BJ (cell line): ENCODE data around the gene KIF4B. TPM values are rescaled to one million over a fixed set of nuclear protein-coding genes. Genes with fewer than 3 reads are reported as not detected.

Experiments used
- CTCF ChIA-PET: fragments of 350-600 bp; formaldehyde crosslinking; extraction: SDS; loops from one replicate; lab custom pipeline; 2021; ENCODE audit warnings: antibody characterized with exemption, inconsistent platforms; lab: Yijun Ruan, JAX
- POLR2A ChIA-PET: fragments of 300-600 bp; sonication (Branson Sonifier 250); formaldehyde crosslinking; extraction: SDS; loops from one replicate; lab custom pipeline; 2021; ENCODE audit warnings: antibody characterized with exemption; lab: Charles Lee
- DNase-seq: peaks from one replicate; pipeline ENCODE4 v3.0.0-alpha.2; 2011; ENCODE audit warnings: low read depth
- H3K27me3 ChIP-seq: 2 replicates; pipeline ENCODE4 v1.6.0; 2011; ENCODE audit warnings: low read length; ENCODE audit not compliant: control insufficient read depth, insufficient read depth
- H3K36me3 ChIP-seq: 2 replicates; pipeline ENCODE4 v1.5.1; 2011; ENCODE audit warnings: low read length; ENCODE audit not compliant: control insufficient read depth, insufficient read depth
- H3K4me3 ChIP-seq: 2 replicates; pipeline ENCODE4 v1.5.1; 2011; ENCODE audit warnings: low read depth, mild to moderate bottlenecking, control low read depth, low read length
- polyA minus RNA-seq: library from RNA; depleted of rRNA, polyadenylated mRNA; stranded (reverse); fragments of >200 nt; gene quantifications from 2 replicates; pipeline ENCODE4 v1.2.3, GENCODE V29; 2011; rRNA and poly(A)+ RNA removed
- polyA plus RNA-seq: library from polyadenylated mRNA; depleted of rRNA; stranded (reverse); fragments of >200 nt; gene quantifications from 2 replicates; pipeline ENCODE4 v1.2.3, GENCODE V29; 2011; rRNA removed
- TF ChIP-seq, protein P1 (sequence below): IDR thresholded peaks from 2 replicates; pipeline ENCODE4 v1.5.1; 2011; ENCODE audit warnings: low read depth, mild to moderate bottlenecking, control low read depth, inconsistent platforms, low read length, moderate library complexity; ENCODE audit not compliant: insufficient read depth

KIF4B gene, protein sequence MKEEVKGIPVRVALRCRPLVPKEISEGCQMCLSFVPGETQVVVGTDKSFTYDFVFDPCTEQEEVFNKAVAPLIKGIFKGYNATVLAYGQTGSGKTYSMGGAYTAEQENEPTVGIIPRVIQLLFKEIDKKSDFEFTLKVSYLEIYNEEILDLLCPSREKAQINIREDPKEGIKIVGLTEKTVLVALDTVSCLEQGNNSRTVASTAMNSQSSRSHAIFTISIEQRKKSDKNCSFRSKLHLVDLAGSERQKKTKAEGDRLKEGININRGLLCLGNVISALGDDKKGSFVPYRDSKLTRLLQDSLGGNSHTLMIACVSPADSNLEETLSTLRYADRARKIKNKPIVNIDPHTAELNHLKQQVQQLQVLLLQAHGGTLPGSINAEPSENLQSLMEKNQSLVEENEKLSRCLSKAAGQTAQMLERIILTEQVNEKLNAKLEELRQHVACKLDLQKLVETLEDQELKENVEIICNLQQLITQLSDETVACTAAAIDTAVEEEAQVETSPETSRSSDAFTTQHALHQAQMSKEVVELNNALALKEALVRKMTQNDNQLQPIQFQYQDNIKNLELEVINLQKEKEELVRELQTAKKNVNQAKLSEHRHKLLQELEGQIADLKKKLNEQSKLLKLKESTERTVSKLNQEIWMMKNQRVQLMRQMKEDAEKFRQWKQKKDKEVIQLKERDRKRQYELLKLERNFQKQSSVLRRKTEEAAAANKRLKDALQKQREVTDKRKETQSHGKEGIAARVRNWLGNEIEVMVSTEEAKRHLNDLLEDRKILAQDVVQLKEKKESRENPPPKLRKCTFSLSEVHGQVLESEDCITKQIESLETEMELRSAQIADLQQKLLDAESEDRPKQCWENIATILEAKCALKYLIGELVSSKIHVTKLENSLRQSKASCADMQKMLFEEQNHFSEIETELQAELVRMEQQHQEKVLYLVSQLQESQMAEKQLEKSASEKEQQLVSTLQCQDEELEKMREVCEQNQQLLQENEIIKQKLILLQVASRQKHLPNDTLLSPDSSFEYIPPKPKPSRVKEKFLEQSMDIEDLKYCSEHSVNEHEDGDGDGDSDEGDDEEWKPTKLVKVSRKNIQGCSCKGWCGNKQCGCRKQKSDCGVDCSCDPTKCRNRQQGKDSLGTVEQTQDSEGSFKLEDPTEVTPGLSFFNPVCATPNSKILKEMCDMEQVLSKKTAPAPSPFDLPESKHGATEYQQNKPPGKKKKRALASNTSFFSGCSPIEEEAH
- polyA plus RNA-seq, result not detected in 2 replicates
- polyA minus RNA-seq, result 0.05 TPM in 1 of 2 replicates, not detected in the other

DNA sequence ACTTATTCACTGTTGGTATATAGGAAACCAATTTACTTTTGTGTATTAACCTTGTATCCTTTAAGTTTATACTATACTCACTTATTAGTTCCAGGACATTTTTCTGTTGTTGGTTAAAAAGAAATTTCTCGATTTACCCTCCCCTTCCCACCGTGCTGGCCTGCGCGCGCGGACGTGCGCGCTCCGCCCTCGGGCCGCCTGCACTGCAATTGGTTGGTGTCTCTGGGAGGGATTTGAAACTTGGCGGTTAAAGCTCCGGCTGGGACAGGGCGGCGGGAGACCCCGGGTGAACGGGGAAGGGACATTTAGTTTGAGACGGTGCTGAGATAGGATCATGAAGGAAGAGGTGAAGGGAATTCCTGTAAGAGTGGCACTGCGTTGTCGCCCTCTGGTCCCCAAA, at the start of gene KIF4B:
TSS of gene KIF4B (plus strand) at position 230 of the 400 bp plus-strand sequence. CDS start at position 335, 105 bp downstream.
- no peak within 1 kb of the TSS for H3K4me3 ChIP-seq
- no peak for DNase-seq
- H3K27me3 ChIP-seq, result no peaks in the 10 kb centered on the region
- TF ChIP-seq, protein P1, sequence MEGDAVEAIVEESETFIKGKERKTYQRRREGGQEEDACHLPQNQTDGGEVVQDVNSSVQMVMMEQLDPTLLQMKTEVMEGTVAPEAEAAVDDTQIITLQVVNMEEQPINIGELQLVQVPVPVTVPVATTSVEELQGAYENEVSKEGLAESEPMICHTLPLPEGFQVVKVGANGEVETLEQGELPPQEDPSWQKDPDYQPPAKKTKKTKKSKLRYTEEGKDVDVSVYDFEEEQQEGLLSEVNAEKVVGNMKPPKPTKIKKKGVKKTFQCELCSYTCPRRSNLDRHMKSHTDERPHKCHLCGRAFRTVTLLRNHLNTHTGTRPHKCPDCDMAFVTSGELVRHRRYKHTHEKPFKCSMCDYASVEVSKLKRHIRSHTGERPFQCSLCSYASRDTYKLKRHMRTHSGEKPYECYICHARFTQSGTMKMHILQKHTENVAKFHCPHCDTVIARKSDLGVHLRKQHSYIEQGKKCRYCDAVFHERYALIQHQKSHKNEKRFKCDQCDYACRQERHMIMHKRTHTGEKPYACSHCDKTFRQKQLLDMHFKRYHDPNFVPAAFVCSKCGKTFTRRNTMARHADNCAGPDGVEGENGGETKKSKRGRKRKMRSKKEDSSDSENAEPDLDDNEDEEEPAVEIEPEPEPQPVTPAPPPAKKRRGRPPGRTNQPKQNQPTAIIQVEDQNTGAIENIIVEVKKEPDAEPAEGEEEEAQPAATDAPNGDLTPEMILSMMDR, result no peak
- CTCF ChIA-PET, result no interaction called here
- no peaks in the 10 kb centered on the region for H3K36me3 ChIP-seq
- POLR2A ChIA-PET, result no interaction called here

DNA sequence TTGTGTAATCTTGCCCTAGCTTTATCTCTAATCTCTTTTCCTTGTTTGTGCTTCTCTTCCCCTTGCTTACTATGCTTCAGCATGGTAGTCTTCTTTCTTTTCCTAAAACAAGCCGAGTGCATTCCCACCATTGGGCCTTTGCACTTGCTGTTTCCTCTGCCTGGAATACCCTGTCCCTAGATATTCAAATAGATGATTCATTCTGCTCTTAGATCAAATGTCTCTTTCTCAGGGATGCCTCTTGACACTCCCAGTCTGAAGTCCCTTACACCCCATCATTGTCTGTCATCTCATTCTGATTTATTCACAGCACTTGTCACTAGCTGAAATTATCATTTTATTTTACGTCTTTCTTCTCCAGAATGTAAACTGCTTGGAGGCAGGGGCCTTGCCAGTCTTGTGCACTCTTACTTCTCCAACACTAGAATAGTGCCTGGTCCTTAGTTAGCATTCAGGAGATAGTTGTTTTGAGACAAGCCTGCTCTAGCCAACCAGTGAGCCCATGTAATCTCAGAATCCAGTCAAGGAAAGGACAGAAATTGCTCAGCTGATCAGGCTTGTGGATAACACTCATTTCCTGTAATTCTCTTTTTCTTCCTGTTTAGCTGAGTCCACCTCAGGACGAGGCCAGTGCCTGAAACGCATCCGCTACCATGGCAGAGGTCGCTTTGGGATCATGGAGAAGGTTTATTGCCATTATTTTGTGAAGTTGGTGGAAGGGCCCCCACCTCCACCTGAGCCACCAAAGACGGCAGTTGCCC, 47.3 kb upstream of the KIF4B start:
- Histone ChIP-seq H3K27me3 (no peaks in the 10 kb centered on the region), H3K4me3 (no peak overlapping the region), H3K36me3 (no peaks in the 10 kb centered on the region)
- DNase-seq, result no peak
- CTCF ChIA-PET, result interaction anchor here (0.8 to 1.4 kb wide), 8 partner anchors 8 to 182 kb away, joined by 3 to 5 read pairs (median 3); no protein-coding TSS in a partner anchor
- POLR2A ChIA-PET, result no interaction called here
- TF ChIP-seq, protein P1, result no peak

DNA sequence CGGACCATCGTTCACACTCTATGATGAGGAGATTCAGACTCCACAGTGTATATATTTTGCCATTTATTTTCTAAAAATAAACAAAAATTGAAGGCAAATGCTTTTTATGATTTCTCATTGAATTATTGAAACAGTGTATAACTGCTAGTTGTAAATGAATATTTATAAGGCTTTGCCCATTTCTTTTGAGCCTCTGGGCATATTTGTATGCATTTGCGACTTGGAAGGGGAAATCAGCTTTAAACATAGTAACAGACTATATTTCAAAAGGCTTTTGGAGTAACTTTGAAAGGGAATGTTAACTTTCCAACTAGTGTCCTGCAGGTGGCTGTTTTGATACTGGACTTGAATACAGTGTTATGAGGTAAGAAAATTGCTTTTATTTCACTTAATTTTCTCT, 46.7 kb upstream of the KIF4B start:
- TF ChIP-seq, protein P1, result no peak
- H3K27me3 ChIP-seq, result no peaks in the 10 kb centered on the region
- CTCF ChIA-PET, result interaction anchor here (0.8 to 1.2 kb wide), 5 partner anchors 9 to 181 kb away, joined by 3 read pairs; no protein-coding TSS in a partner anchor
- H3K4me3 ChIP-seq, result no peak overlapping the region
- DNase-seq, result no peak
- no peaks in the 10 kb centered on the region for H3K36me3 ChIP-seq
- POLR2A ChIA-PET, result no interaction called here

DNA sequence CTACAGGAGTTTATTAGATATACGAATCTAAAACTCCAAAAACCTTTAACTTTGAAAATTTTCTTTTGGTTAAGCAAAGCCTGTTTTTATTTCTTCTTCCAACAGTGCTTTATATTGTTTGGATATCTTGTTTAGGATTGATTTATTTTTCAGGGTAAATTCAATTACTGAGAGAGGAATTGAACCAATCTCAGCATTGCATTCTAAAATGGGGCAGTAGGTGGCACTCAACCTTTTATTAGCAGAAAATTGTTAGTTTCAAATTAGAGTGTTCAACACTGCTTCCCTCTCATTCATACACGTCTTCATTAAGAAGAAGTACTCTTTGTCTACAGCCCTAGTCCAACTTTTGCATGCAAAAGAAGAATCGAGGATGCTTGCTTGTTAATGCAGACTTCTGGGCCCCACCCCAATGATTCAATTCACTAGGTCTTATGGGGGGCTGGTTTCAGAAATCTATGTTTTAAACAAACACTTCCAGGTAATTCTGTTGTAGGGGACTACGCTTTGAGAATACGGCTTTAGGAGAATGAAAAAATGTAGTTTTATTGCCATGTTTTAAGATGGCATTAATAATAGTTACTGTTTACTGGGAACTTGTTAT, 46.0 kb upstream of the KIF4B start:
- TF ChIP-seq, protein P1, result peak; percentile 62
- H3K27me3 ChIP-seq, result no peaks in the 10 kb centered on the region
- no peaks in the 10 kb centered on the region for H3K36me3 ChIP-seq
- CTCF ChIA-PET, result interaction anchor here (0.7 to 1.2 kb wide), 6 partner anchors 12 to 181 kb away, joined by 3 to 9 read pairs (median 3); no protein-coding TSS in a partner anchor
- DNase-seq, result no peak
- POLR2A ChIA-PET, result interaction anchor here (0.6 kb wide), 1 partner anchor 9 kb away, joined by 3 read pairs; no protein-coding TSS in a partner anchor
- H3K4me3 ChIP-seq, result no peak overlapping the region
